A549 (cell line): Measurements from ENCODE around the gene NTRK3.

Experiments
- CEBPB ChIP-seq, 2 experiments: fragments of >200 bp in 1 of 2; sonication (Bioruptor Twin) in 1 of 2; formaldehyde crosslinking in 1 of 2; IDR thresholded peaks; 2 replicates each; pipeline ENCODE4 v1.6.1; 2012 to 2016
- CTCF ChIP-seq: fragments of >200 bp; sonication (Bioruptor Twin); formaldehyde crosslinking; IDR thresholded peaks from 3 replicates; pipeline ENCODE4 v1.5.1; 2016
- ESRRA ChIP-seq: fragments of 150-350 bp; IDR thresholded peaks from 2 replicates; pipeline ENCODE4 v1.6.1; 2014; ENCODE audit warnings: mild to moderate bottlenecking, low read length, borderline replicate concordance
- HEYL ChIP-seq: fragments of 250-450 bp; sonication (Bioruptor Pico); IDR thresholded peaks from 2 replicates; pipeline ENCODE4 v1.8.0; 2021; ENCODE audit warnings: mild to moderate bottlenecking, moderate library complexity
- POLR2A ChIP-seq: IDR thresholded peaks from 2 replicates; pipeline ENCODE4 v1.6.1; 2012; ENCODE audit warnings: mild to moderate bottlenecking, low read length
- TP53 ChIP-seq: fragments of 250-450 bp; sonication (Bioruptor Pico); IDR thresholded peaks from 2 replicates; pipeline ENCODE4 v1.5.0; 2021; ENCODE audit warnings: mild to moderate bottlenecking, moderate library complexity
- ZSCAN20 ChIP-seq: fragments of 250-450 bp; sonication (Bioruptor Pico); IDR thresholded peaks from 2 replicates; pipeline ENCODE4 v1.8.0; 2022; ENCODE audit warnings: mild to moderate bottlenecking, moderate library complexity
- TF ChIP-seq, protein P1 (sequence below): IDR thresholded peaks from 2 replicates; pipeline ENCODE4 v1.6.1; 2012; ENCODE audit warnings: low read depth, borderline replicate concordance

GRCh38 chr15:87977907-87978306, 278.6 kb downstream of the NTRK3 start:
- TF ChIP-seq ZSCAN20: no peak
- no peak for TF ChIP-seq ESRRA
- TF ChIP-seq, protein P1, sequence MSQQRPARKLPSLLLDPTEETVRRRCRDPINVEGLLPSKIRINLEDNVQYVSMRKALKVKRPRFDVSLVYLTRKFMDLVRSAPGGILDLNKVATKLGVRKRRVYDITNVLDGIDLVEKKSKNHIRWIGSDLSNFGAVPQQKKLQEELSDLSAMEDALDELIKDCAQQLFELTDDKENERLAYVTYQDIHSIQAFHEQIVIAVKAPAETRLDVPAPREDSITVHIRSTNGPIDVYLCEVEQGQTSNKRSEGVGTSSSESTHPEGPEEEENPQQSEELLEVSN: no peak
- no peak for TF ChIP-seq CTCF
- no peak for TF ChIP-seq TP53
- no peak for TF ChIP-seq CEBPB (IDR thresholded peaks at IDR 0.05)
- no peak for TF ChIP-seq POLR2A
- TF ChIP-seq HEYL (CRISPR knock-in tag): no peak
